Right lobe of liver (tissue), 6 donors: Measurements from ENCODE around the gene THSD1. TPM values are rescaled to one million over a fixed set of nuclear protein-coding genes. Genes with fewer than 3 reads are reported as not detected.

Experiments used
- ATAC-seq, 4 donors: fragments of 200-7000 bp; cut with Tn5 transposase; one replicate each; pipeline ENCODE4 v1.9.1; 2020; ENCODE audit warnings: mild to moderate bottlenecking in 4 of 4, moderate library complexity in 4 of 4
- DNase-seq, 3 donors: peaks; one replicate each; pipeline ENCODE4 v3.0.0-alpha.2; 2020
- H3K27ac ChIP-seq, 3 donors: fragments of 200-600 bp; one replicate each; pipeline ENCODE4 v1.8.0; 2022
- H3K27me3 ChIP-seq, 2 donors: fragments of 200-600 bp; one replicate each; pipeline ENCODE4 v1.8.0; 2022
- H3K36me3 ChIP-seq, 4 donors: fragments of 200-600 bp; sonication (generic) in 1 of 4; one replicate each; pipeline versions ENCODE4 v1.5.1 to v1.8.0; 2017 to 2022; ENCODE audit warnings: control low read depth in 1 of 4
- H3K4me1 ChIP-seq, 4 donors: fragments of 200-600 bp; sonication (generic) in 1 of 4; one replicate each; pipeline versions ENCODE4 v1.5.1 to v1.8.0; 2017 to 2022; ENCODE audit warnings: control low read depth in 1 of 4
- H3K4me3 ChIP-seq, 3 donors: fragments of 200-600 bp; one replicate each; pipeline ENCODE4 v1.8.0; 2022
- H3K9me3 ChIP-seq, 4 donors: fragments of 200-600 bp; sonication (generic) in 1 of 4; one replicate each; pipeline versions ENCODE4 v1.5.1 to v1.8.0; 2017 to 2022; ENCODE audit warnings: control low read depth in 1 of 4
- CTCF ChIP-seq, 4 donors: fragments of 200-600 bp in 3 of 4; fragments of 450-650 bp in 1 of 4; IDR thresholded peaks; one replicate each; pipeline versions ENCODE4 v1.5.1 to v1.8.0; 2016 to 2022; ENCODE audit warnings: antibody characterized with exemption in 4 of 4, mild to moderate bottlenecking in 2 of 4
- POLR2A ChIP-seq: fragments of 450-650 bp; IDR thresholded peaks from one replicate; pipeline ENCODE4 v1.6.1; 2017; ENCODE audit warnings: antibody characterized with exemption, mild to moderate bottlenecking
- WGBS: methylation state at CpG from one replicate; pipeline ENCODE4 v1.1.6; 2018; ENCODE audit warnings: low coverage, low lambda C conversion rate; ENCODE audit not compliant: insufficient coverage; ENCODE audit errors: missing lambda C conversion rate; 5-methylcytosine and 5-hydroxymethylcytosine counted together
- intact Hi-C, 2 donors: fragments of 100-400 bp; cut with DNase I; formaldehyde crosslinking; loops; one replicate each; pipeline versions ENCODE4 v1.11.2 to v1.14.1; 2022
- long read RNA-seq: library from polyadenylated mRNA; unstranded; transcript quantifications from one replicate; pipeline ENCODE4 v2.0.0, GENCODE V29; 2019
- total RNA-seq, 6 experiments: library from RNA; depleted of rRNA in 2 of 6; stranded (reverse); fragments of >200 nt in 2 of 6; fragmentation: NEBNext Ultra II Directional in 3 of 6; extraction: Animal tissue kit (Norgen Biotek cat#: 25700) in 3 of 6; gene quantifications; one replicate each; pipeline versions ENCODE4 v1.1.0 to v1.2.4, GENCODE V29; 2016 to 2023
- donor health status: DM: no; HTN: yes; CAD: no.
- donor health status: DM: no; HTN: no; CAD: no.
- donor health status: DM: no; HTN: no; CAD: no.
- donor health status: DM: no; HTN: yes; CAD: no.
- donor health status: DM: no; HTN: yes; CAD: no.

THSD1 gene, protein sequence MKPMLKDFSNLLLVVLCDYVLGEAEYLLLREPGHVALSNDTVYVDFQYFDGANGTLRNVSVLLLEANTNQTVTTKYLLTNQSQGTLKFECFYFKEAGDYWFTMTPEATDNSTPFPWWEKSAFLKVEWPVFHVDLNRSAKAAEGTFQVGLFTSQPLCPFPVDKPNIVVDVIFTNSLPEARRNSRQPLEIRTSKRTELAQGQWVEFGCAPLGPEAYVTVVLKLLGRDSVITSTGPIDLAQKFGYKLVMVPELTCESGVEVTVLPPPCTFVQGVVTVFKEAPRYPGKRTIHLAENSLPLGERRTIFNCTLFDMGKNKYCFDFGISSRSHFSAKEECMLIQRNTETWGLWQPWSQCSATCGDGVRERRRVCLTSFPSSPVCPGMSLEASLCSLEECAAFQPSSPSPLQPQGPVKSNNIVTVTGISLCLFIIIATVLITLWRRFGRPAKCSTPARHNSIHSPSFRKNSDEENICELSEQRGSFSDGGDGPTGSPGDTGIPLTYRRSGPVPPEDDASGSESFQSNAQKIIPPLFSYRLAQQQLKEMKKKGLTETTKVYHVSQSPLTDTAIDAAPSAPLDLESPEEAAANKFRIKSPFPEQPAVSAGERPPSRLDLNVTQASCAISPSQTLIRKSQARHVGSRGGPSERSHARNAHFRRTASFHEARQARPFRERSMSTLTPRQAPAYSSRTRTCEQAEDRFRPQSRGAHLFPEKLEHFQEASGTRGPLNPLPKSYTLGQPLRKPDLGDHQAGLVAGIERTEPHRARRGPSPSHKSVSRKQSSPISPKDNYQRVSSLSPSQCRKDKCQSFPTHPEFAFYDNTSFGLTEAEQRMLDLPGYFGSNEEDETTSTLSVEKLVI
- 1 to 10 TPM in 5 of 6 experiments, under 1 TPM in 1; 0.95 to 2.3 (median 1.5) TPM for total RNA-seq
- long read RNA-seq, partial matches to known transcripts, result 0 of 1 reads
- long read RNA-seq, other reads (novel, unspliced or antisense), result 0 of 1 reads

DNA sequence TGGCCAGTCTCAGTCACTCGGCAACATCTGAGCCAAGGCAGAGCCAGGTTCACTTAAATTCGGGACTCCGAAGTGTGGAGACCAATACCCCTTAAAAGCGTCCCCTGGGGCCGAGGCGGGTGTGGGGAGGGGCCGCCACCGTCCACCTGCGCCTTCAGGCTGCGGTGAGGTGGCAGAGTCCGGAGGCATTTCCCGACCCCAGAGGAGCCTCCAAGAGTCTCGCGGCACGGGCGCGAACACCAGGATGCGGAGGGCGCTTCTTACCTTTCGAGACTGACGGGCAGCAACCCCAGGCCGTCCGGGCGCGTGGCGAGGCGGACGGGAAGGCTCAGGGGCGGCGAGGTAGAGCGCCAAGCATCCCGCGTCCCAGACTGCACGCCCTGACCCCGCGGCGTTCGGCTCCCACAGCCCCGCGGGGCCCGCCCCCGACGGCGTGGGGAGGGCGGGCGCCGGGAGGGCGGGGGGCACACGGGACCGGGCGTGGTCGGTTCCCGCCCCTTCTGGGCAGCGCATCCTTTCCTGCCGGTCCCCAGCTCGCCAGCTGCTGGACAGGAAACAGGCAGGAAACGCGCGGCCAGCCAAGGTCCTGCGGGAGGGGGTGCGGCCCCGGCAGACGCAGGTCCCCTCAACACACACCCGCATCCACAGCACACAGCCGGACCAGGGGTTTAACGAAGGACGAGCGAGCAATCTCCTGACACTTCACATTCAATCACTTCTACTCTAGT, at the start of gene THSD1:
THSD1 (minus strand) TSS at position 406 of the 728 bp plus-strand sequence. CDS start 3,572 bp downstream, outside the sequence.
- H3K36me3 ChIP-seq, result no peaks in the 10 kb centered on the region
- peaks cover 0 to 13% (median 2%) of the 10 kb centered on the region in 4 donors for H3K4me1 ChIP-seq
- intact Hi-C loops, result no loop called here
- H3K4me3 ChIP-seq, result peak within 1 kb of the TSS; percentile 40 to 69 (median 58)
- H3K27me3 ChIP-seq, result no peaks in the 10 kb centered on the region
- no peak for TF ChIP-seq CTCF (IDR thresholded peaks at IDR 0.05)
- TF ChIP-seq POLR2A, result no peak
- ATAC-seq (peak; percentile 90 to 94 (median 92)), DNase-seq (peak; percentile 75 to 84 (median 81))
- no peaks in the 10 kb centered on the region for H3K9me3 ChIP-seq
- WGBS, result under 1% methylated on average over 21 of the region's 68 CpGs
- H3K27ac ChIP-seq, result peak within 1 kb of the TSS; percentile 6 to 61 (median 16)

DNA sequence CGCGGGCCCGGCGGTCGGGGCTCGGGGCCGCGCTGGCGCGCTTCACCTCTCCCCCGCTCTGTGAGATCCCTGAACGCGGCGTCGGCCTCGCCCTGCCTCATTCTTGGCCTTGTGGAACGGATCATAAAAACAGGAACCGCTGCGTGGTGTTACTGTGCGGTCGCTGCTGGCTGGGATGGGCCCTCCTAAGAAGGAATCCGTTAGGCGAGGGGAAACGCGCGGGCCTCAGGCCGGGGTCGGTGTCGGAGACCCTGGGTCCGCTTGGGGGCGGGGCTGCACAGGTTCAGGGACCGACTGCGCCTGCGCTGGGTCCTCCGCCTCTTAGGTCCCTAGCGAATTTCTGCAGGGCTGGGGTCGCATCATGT, 49.7 kb upstream of the THSD1 start:
- TF ChIP-seq POLR2A (no peak), CTCF (IDR thresholded peaks at IDR 0.05) (no peak)
- Histone ChIP-seq H3K27ac (peak overlapping the region; percentile 71 to 84 (median 82)), H3K9me3 (no peaks in the 10 kb centered on the region), H3K4me1 (peaks cover 0 to 14% (median 3%) of the 10 kb centered on the region in 4 donors), H3K4me3 (peak overlapping the region; percentile 65 to 76 (median 66)), H3K36me3 (no peaks in the 10 kb centered on the region), H3K27me3 (no peaks in the 10 kb centered on the region)
- intact Hi-C loops, result no loop called here
- DNase-seq (peak; percentile 78 to 84 (median 80)), ATAC-seq (peak; percentile 58 to 72 (median 66))
- 0% methylated on average over 13 of the region's 37 CpGs for WGBS

DNA sequence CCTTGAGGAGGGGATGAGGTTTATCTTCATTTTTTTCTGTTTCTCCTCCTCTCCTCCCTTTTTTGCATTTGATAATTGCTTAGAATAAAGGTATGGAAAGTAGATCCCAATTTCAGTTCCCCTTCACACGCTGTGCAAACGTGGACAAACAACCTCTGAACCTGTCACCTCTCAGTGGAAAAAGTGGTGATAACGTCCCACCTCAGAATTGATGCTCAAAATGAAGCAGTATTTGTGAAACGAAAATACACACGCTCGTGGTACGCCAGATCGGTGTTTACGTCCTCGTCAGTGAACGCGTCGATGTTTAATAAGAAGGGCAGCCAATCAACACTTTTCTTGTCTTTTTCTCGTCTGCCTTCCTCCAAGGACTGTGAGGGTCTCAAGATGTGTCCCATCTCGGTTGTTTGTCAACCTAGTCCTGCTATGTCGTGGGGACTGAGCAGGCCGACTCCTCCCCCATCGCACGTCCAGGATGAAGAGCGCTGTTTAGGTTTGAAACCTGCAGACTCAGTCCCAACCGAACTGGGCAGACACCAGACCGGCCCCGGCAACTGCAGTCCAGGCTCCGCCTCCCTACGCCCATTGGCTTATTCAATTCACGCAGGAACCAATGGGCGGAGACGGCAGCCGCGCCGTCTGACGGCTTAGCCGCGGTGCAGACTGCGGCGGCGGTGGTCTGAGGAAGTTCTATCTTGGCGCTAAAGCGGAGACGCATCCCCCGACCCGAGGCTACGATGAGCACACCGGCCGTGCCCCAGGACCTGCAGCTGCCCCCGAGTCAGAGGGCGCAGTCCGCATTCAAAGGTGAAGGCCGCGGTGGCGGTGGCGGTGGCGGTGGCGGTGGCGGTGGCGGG, 49.1 kb upstream of the THSD1 start, which contains the start of gene CKAP2:
CKAP2 (plus strand) TSS at position 659 of the 857 bp plus-strand sequence; CDS start at position 738, 79 bp downstream.
- peaks cover 0 to 14% (median 3%) of the 10 kb centered on the region in 4 donors for H3K4me1 ChIP-seq
- H3K9me3 ChIP-seq, result no peaks in the 10 kb centered on the region
- intact Hi-C loops, result loop anchor here (5.0 kb wide), 1 partner anchor 113 kb away; no protein-coding TSS in a partner anchor

More for the DNA sequence above, 49.1 kb upstream of the THSD1 start, which contains the start of gene CKAP2:
- Histone ChIP-seq H3K27me3 (no peaks in the 10 kb centered on the region), H3K4me3 (peak within 1 kb of the TSS; percentile 65 to 76 (median 66)), H3K27ac (peak within 1 kb of the TSS; percentile 71 to 84 (median 82)), H3K36me3 (no peaks in the 10 kb centered on the region)
- TF ChIP-seq POLR2A, result peak; percentile 77
- no peak for TF ChIP-seq CTCF (IDR thresholded peaks at IDR 0.05)
- ATAC-seq (peak; percentile 88 to 93 (median 88)), DNase-seq (peak; percentile 95)
- WGBS, result 0% methylated on average over 29 of the region's 56 CpGs
